SU-DHL-6 (cell line): ENCODE measurements around the gene VAMP5.

Experiments
- H2AFZ ChIP-seq: fragments of 200-600 bp; sonication (generic); 2 replicates; pipeline ENCODE4 v1.6.1; 2014; ENCODE audit warnings: low read depth, mild to moderate bottlenecking, moderate library complexity, mixed read lengths, antibody characterized with exemption, low read length; ENCODE audit not compliant: severe bottlenecking
- H3F3A ChIP-seq: fragments of 200-600 bp; shearing (Covaris generic); 2 replicates; pipeline ENCODE4 v1.6.0; 2016; ENCODE audit warnings: antibody characterized with exemption, mild to moderate bottlenecking; ENCODE audit not compliant: insufficient read depth
- H3K27ac ChIP-seq: fragments of 200-600 bp; sonication (generic); 2 replicates; pipeline ENCODE4 v1.5.1; 2016; ENCODE audit warnings: low read depth, mild to moderate bottlenecking, low read length, moderate library complexity, mixed read lengths
- H3K27me3 ChIP-seq: fragments of 200-600 bp; sonication (generic), shearing (Covaris generic); 2 replicates; pipeline ENCODE4 v1.6.0; 2014; ENCODE audit warnings: mild to moderate bottlenecking, low read length
- H3K36me3 ChIP-seq: fragments of 200-600 bp; sonication (generic); 2 replicates; pipeline ENCODE4 v1.6.1; 2014; ENCODE audit warnings: mild to moderate bottlenecking, low read length, mixed read lengths
- H3K4me2 ChIP-seq: fragments of 300-600, 200-600 bp; shearing (Covaris generic), sonication (generic); 2 replicates; pipeline ENCODE4 v1.6.0; 2014; ENCODE audit warnings: low read length, low read depth, mild to moderate bottlenecking; ENCODE audit not compliant: poor library complexity, severe bottlenecking
- H3K4me3 ChIP-seq: fragments of 200-600 bp; sonication (generic); 2 replicates; pipeline ENCODE4 v1.5.1; 2014; ENCODE audit warnings: antibody characterized with exemption, low read length, mild to moderate bottlenecking, mixed read lengths; ENCODE audit not compliant: insufficient read depth, poor library complexity, severe bottlenecking
- H3K79me2 ChIP-seq: fragments of 200-600 bp; sonication (generic); 2 replicates; pipeline ENCODE4 v1.6.1; 2014; ENCODE audit warnings: mild to moderate bottlenecking, low read length, moderate library complexity; ENCODE audit not compliant: insufficient read depth
- H3K9ac ChIP-seq: fragments of 200-600 bp; sonication (generic); 2 replicates; pipeline ENCODE4 v1.7.0; 2014; ENCODE audit warnings: mild to moderate bottlenecking, low read length
- H3K9me2 ChIP-seq: fragments of 200-600 bp; sonication (generic); replicated peaks from 2 replicates; pipeline ENCODE4 v1.6.1; 2014; ENCODE audit warnings: low read length; ENCODE audit not compliant: insufficient read depth
- H3K9me3 ChIP-seq: fragments of 200-600 bp; sonication (generic); 2 replicates; pipeline ENCODE4 v1.6.1; 2014; ENCODE audit warnings: low read length, mixed read lengths; ENCODE audit not compliant: insufficient read depth
- H4K20me1 ChIP-seq: fragments of 200-600 bp; sonication (generic); 2 replicates; pipeline ENCODE4 v1.6.1; 2014; ENCODE audit warnings: low read depth, mild to moderate bottlenecking, antibody characterized with exemption, low read length, moderate library complexity, mixed read lengths
- EZH2phosphoT487 ChIP-seq: fragments of 200-600 bp; sonication (generic), shearing (Covaris generic); conservative IDR thresholded peaks from 2 replicates; pipeline ENCODE4 v1.6.1; 2018; ENCODE audit warnings: mild to moderate bottlenecking, antibody characterized with exemption, low read length, moderate library complexity, mixed read lengths
- TF ChIP-seq, protein P1 (sequence below): fragments of 200-600 bp; sonication (generic); IDR thresholded peaks from one replicate; pipeline ENCODE4 v1.5.1; 2017; ENCODE audit warnings: antibody characterized with exemption, mild to moderate bottlenecking, low read length, moderate library complexity; ENCODE audit not compliant: insufficient read depth, poor library complexity, severe bottlenecking

Gene VAMP5

DNA sequence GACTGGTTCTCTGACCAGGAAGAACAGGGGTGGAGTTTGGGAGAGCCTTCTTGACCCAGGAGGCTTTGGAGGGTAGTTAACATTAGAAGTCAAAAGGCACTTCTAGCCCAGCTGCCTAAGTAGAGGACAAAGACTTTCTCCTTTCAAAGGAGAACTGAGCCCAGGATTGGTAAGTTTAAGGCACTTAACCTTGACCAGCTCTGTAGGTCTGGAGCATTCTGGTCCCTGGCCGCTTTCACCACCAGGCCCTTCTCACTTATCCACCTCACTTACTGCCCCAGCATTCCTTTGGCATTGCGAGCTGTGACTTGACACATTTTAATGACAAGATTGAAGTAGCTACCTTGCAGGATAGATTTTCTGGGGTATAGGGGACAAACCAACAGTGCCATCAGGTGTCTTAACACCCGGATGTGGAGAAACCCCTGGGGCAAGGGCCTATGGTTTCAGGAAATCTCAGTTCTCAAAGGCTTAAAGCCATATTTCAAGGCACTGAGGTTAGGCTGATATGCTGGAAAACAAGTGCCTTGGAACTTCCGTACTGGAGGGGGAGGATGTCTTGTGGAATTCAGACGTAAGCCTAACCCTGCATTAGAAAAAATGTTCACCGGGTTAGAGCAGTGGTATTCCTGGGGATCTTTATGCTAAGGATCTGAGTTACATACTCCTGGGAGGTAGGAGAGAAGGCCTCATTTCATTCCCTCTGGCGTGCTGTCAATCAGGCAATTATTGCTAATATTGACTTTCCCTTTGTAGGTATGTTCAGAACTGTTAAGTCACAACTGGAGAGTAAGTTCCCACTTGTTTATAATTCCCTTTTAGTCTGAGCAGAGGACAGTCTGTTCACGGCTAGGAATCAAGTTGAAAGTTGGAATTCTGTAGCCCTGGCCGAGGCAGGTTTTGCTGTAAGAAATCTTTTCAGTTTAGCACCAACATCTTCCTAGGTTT lies 23.3 kb downstream of the VAMP5 start:
- H3K4me2 ChIP-seq = no peak overlapping the region
- H3K27ac ChIP-seq = no peak overlapping the region
- H2AFZ ChIP-seq = no peak overlapping the region
- H3K9ac ChIP-seq = no peak overlapping the region
- H4K20me1 ChIP-seq = no peaks in the 10 kb centered on the region
- H3K79me2 ChIP-seq = peaks cover 10% of the 10 kb centered on the region
- H3K4me3 ChIP-seq = no peak overlapping the region
- no peaks in the 10 kb centered on the region for H3K9me2 ChIP-seq
- H3K9me3 ChIP-seq = no peaks in the 10 kb centered on the region
- TF ChIP-seq EZH2phosphoT487 = no peak
- TF ChIP-seq, protein P1, sequence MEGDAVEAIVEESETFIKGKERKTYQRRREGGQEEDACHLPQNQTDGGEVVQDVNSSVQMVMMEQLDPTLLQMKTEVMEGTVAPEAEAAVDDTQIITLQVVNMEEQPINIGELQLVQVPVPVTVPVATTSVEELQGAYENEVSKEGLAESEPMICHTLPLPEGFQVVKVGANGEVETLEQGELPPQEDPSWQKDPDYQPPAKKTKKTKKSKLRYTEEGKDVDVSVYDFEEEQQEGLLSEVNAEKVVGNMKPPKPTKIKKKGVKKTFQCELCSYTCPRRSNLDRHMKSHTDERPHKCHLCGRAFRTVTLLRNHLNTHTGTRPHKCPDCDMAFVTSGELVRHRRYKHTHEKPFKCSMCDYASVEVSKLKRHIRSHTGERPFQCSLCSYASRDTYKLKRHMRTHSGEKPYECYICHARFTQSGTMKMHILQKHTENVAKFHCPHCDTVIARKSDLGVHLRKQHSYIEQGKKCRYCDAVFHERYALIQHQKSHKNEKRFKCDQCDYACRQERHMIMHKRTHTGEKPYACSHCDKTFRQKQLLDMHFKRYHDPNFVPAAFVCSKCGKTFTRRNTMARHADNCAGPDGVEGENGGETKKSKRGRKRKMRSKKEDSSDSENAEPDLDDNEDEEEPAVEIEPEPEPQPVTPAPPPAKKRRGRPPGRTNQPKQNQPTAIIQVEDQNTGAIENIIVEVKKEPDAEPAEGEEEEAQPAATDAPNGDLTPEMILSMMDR = no peak
- H3K36me3 ChIP-seq = no peaks in the 10 kb centered on the region
- H3K27me3 ChIP-seq = no peaks in the 10 kb centered on the region
- no peaks in the 10 kb centered on the region for H3F3A ChIP-seq

- H3K79me2 ChIP-seq = peaks cover 13% of the 10 kb centered on the region
- peak overlapping the region; percentile 73 for H3K4me3 ChIP-seq
- H4K20me1 ChIP-seq = no peaks in the 10 kb centered on the region
- peak overlapping the region; percentile 42 for H2AFZ ChIP-seq
- no peaks in the 10 kb centered on the region for H3K9me2 ChIP-seq
- no peaks in the 10 kb centered on the region for H3K9me3 ChIP-seq
- peaks cover 11% of the 10 kb centered on the region; the same call in 1 of the 2 replicates for H3F3A ChIP-seq
- peak overlapping the region; percentile 77 for H3K9ac ChIP-seq
- H3K4me2 ChIP-seq = peak overlapping the region; percentile 84
- peak overlapping the region; percentile 34 for H3K27ac ChIP-seq
- no peaks in the 10 kb centered on the region for H3K27me3 ChIP-seq
- no peaks in the 10 kb centered on the region for H3K36me3 ChIP-seq
- no peak for TF ChIP-seq EZH2phosphoT487
- TF ChIP-seq, protein P1 = no peak
These were observed 27.0 kb downstream of the VAMP5 start for GRCh38 chr2:85611217-85611704.

DNA sequence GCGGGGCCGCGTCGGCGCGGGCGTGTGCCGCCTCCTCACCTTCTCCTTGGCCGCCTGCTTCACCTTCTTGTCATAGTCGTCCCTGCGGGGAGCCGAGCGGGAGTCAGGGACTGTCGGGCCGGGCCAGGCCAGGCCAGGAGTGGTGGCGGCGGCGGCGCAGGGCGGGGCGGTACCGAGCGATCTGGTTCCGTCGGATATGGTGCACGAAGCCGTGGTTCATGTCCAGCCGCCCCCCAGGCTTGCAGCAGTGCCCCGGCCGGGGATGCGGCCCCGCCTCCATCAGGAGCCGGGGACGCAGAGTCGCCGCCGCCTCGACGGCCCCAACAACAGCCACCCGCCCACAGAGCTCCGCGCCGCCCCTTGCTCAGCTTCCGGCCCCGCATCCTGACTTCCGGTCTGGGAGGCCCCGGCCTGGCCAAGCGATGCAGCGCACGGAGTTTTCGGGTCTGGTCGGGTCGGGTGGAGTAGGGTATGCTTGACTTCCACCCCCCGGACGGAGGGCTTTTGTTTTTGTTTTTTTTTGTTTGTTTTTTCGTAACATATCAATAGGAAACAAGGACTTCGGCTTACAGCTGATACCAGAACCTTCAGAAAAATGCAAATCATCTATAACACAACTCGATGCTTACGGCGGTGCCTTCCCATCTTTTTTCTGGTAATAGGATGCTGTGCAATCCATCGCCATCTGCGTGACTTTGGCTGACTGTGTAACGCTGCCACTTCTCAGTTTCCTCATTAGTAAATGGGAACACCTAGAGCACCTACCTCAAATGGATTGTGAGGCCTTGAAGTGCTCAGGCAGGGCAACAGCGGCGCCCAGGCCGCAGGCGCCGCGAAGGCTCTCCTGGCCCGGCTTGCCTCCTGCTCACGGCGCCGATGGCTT lies 27.7 kb downstream of the VAMP5 start, which contains the start of gene C2orf68:
C2orf68 (minus strand) TSS at position 362 of the 883 bp plus-strand sequence; CDS start at position 280, 82 bp downstream.
- no peaks in the 10 kb centered on the region for H3K9me3 ChIP-seq
- H3K27me3 ChIP-seq = no peaks in the 10 kb centered on the region
- H3K9me2 ChIP-seq = no peaks in the 10 kb centered on the region
- H3K4me2 ChIP-seq = peak within 1 kb of the TSS; percentile 84
- H3K79me2 ChIP-seq = peaks cover 20% of the 10 kb centered on the region
- peaks cover 2% of the 10 kb centered on the region; the same call in 1 of the 2 replicates for H4K20me1 ChIP-seq
- H3K9ac ChIP-seq = peak within 1 kb of the TSS; percentile 77
- H3F3A ChIP-seq = peaks cover 12% of the 10 kb centered on the region; the same call in 1 of the 2 replicates
- H2AFZ ChIP-seq = peak within 1 kb of the TSS; percentile 42
- peak within 1 kb of the TSS; percentile 51 for H3K27ac ChIP-seq
- peak within 1 kb of the TSS; percentile 73 for H3K4me3 ChIP-seq
- peaks cover under 1% of the 10 kb centered on the region; the same call in 1 of the 2 replicates for H3K36me3 ChIP-seq
- TF ChIP-seq EZH2phosphoT487 = no peak
- TF ChIP-seq, protein P1 = no peak
